ENCODE results near the gene TUBA1C. TPM values are rescaled to one million over a fixed set of nuclear protein-coding genes. Genes with fewer than 3 reads are reported as not detected.

Gene TUBA1C
- total and polyA plus RNA-seq, 10 of the 15 experiments (the other 5 are each of a cell fraction or from before 2014, with no cell fraction given): 285 to 1,003 (median 441) TPM

GRCh38 chr12:49292729-49293055 lies 27.8 kb downstream of the TUBA1C start:
- ChIA-PET SMC1A (ENCODE audit: uncharacterized antibody, unreplicated experiment) (no interaction called here), RAD21 (ENCODE audit: unreplicated experiment) (interaction anchor here (0.6 to 2.4 kb wide), 3 partner anchors 10 to 54 kb away, joined by 3 to 6 read pairs (median 4); partner anchors contain the start of gene DNAJC22), CTCF (interaction anchor here (0.6 to 16.2 kb wide), 9 partner anchors 11 to 276 kb away, joined by 3 to 231 read pairs (median 5); partner anchors contain the start of genes DNAJC22 and TROAP), POLR2A (no interaction called here)
- WGBS (ENCODE audit: insufficient coverage, insufficient replicate concordance, low lambda C conversion rate, missing lambda C conversion rate): 36% methylated on average over 7 of the region's 7 CpGs
- Histone ChIP-seq H3K4me1 (ENCODE audit: control insufficient read depth, insufficient read depth, low read length) (peaks cover 8% of the 10 kb centered on the region), H4K20me1 (ENCODE audit: control insufficient read depth, insufficient read depth) (no peaks in the 10 kb centered on the region), H3K27ac (ENCODE audit: control insufficient read depth, insufficient read depth) (no peak overlapping the region), H2AFZ (ENCODE audit: control insufficient read depth, low read depth, low read length) (no peak overlapping the region), H3K79me2 (ENCODE audit: control insufficient read depth, insufficient read depth, low read length) (no peaks in the 10 kb centered on the region), H3K4me3 (no peak overlapping the region), H3K4me2 (ENCODE audit: control insufficient read depth, insufficient read depth) (no peak overlapping the region), H3K36me3 (ENCODE audit: control insufficient read depth in 2 of 2, insufficient read depth in 2 of 2, low read length in 1 of 2) (no peaks in the 10 kb centered on the region), H3K9ac (ENCODE audit: control insufficient read depth, insufficient read depth, low read length) (no peak overlapping the region), H3K27me3 (replicated peaks in 1 of 2; ENCODE audit: control insufficient read depth in 2 of 2, insufficient read depth in 2 of 2, low read length in 1 of 2) (peaks cover 18 to 19% of the 10 kb centered on the region in 2 experiments), H3K9me3 (replicated peaks; ENCODE audit: control insufficient read depth, insufficient read depth, low read length) (no peaks in the 10 kb centered on the region)
- intact Hi-C loops (cut with micrococcal nuclease; ENCODE audit: unreplicated experiment): no loop called here
- DNase-seq (ENCODE audit: low read depth, low spot score) (no peak), FAIRE-seq (no peak), ATAC-seq (no peak)
- BruUV-seq (replicated peaks): no TSS peak
- in situ Hi-C loops (cut with MboI): no loop called here
- TF ChIP-seq SKIL (IDR thresholded peaks at IDR 0.05; ENCODE audit: low read depth, poor library complexity, severe bottlenecking) (no peak), NFXL1 (IDR thresholded peaks at IDR 0.05; ENCODE audit: borderline replicate concordance) (no peak), SP1 (IDR thresholded peaks at IDR 0.05; ENCODE audit: low read depth, low read length) (no peak), EGR1 (IDR thresholded peaks at IDR 0.05; ENCODE audit: borderline replicate concordance in 1 of 2, low read depth in 2 of 2, low read length in 2 of 2) (no peak), DPF2 (IDR thresholded peaks at IDR 0.05) (no peak), SMC3 (IDR thresholded peaks at IDR 0.05; ENCODE audit: borderline replicate concordance, low read length) (no peak), SMAD5 (IDR thresholded peaks at IDR 0.05; ENCODE audit: low read depth) (no peak), ZBTB4 (CRISPR knock-in tag; IDR thresholded peaks at IDR 0.05) (no peak), FOS (IDR thresholded peaks at IDR 0.05; ENCODE audit: borderline replicate concordance, extremely low read depth, insufficient read length) (no peak), CTCF (IDR thresholded peaks at IDR 0.05 in 2 of 3, conservative IDR thresholded peaks at IDR 0.05 in 1 of 3; ENCODE audit: control insufficient read depth in 2 of 3, extremely low read depth in 1 of 3, insufficient read depth in 1 of 3, low read depth in 3 of 3, low read length in 3 of 3) (no peak), E4F1 (IDR thresholded peaks at IDR 0.05; ENCODE audit: borderline replicate concordance, partially characterized antibody) (no peak), USF1 (IDR thresholded peaks at IDR 0.05; ENCODE audit: borderline replicate concordance, extremely low read length, insufficient read depth, low read depth, low read length) (no peak), ZNF622 (IDR thresholded peaks at IDR 0.05) (no peak)

Measured in GM12878 (cell line).